NB4 (cell line): Measurements from ENCODE around the gene HS3ST1.

ENCODE experiments used
- CTCF ChIP-seq: IDR thresholded peaks from one replicate; pipeline ENCODE4 v1.5.1; 2012; ENCODE audit warnings: low read depth, low read length
- POLR2A ChIP-seq: IDR thresholded peaks from 2 replicates; pipeline ENCODE4 v1.6.1; 2011; ENCODE audit warnings: mild to moderate bottlenecking; ENCODE audit not compliant: insufficient read length; ENCODE audit errors: extremely low read depth
- TF ChIP-seq, protein P1 (sequence below): IDR thresholded peaks from 2 replicates; pipeline ENCODE4 v1.6.1; 2011; ENCODE audit warnings: low read depth, low read length

GRCh38 chr4:11393551-11393950, 35.1 kb downstream of the HS3ST1 start:
- no peak for TF ChIP-seq POLR2A
- TF ChIP-seq CTCF = no peak
- TF ChIP-seq, protein P1, sequence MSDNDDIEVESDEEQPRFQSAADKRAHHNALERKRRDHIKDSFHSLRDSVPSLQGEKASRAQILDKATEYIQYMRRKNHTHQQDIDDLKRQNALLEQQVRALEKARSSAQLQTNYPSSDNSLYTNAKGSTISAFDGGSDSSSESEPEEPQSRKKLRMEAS = no peak
